Activated naive CD8-positive, alpha-beta T cell treated with anti-CD3 and anti-CD28 coated beads for 36 hours (primary cell): ENCODE data around the gene NUDT19. TPM values are rescaled to one million over a fixed set of nuclear protein-coding genes. Genes with fewer than 3 reads are reported as not detected.

Experiments
- DNase-seq: peaks from one replicate; pipeline ENCODE4 v3.0.0; 2021
- H3K27ac Mint-ChIP-seq: one replicate; pipeline ENCODE4 v1.8.0; 2022; ENCODE audit warnings: mild to moderate bottlenecking, moderate library complexity, mixed read lengths
- H3K27me3 Mint-ChIP-seq: one replicate; pipeline ENCODE4 v1.8.0; 2022; ENCODE audit warnings: mild to moderate bottlenecking, mixed read lengths
- H3K36me3 Mint-ChIP-seq: one replicate; pipeline ENCODE4 v1.8.0; 2021; ENCODE audit warnings: mild to moderate bottlenecking, mixed read lengths
- H3K4me1 Mint-ChIP-seq: one replicate; pipeline ENCODE4 v1.8.0; 2021; ENCODE audit warnings: mixed read lengths
- H3K4me3 Mint-ChIP-seq: one replicate; pipeline ENCODE4 v1.8.0; 2022; ENCODE audit warnings: mild to moderate bottlenecking, moderate library complexity, mixed read lengths
- H3K9me3 Mint-ChIP-seq: one replicate; pipeline ENCODE4 v1.8.0; 2022; ENCODE audit warnings: mixed read lengths
- total RNA-seq, 2 experiments: library from RNA; stranded (reverse); gene quantifications; one replicate each; pipeline ENCODE4 v1.2.3, GENCODE V29; 2021

Gene NUDT19
- total RNA-seq, 2 experiments from 2014 or later: 16.2 to 16.4 TPM

DNA sequence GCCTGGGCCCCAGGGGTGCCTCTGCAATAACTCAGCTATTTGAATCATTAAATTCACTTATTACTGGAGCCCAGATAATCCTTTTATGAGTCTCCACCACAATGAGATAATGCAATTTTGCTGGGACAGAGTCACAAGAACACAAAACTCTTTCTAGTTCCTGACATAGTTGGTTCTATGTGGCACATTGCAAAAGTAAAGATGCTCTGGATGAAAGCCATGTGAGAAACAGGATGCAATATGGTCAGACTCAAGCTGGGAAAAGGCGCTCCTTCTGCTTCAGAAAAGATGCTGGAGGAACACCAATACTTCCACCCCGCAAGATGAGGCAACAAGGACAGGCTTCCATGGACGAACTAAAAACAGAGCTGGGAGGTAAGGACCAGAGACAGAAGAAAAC, 22.3 kb upstream of the NUDT19 start:
- DNase-seq: no peak
- Mint-ChIP-seq H3K36me3 (peaks cover 2% of the 10 kb centered on the region), H3K9me3 (no peaks in the 10 kb centered on the region), H3K27ac (no peak overlapping the region), H3K27me3 (no peaks in the 10 kb centered on the region), H3K4me3 (no peak overlapping the region), H3K4me1 (peaks cover 26% of the 10 kb centered on the region)

DNA sequence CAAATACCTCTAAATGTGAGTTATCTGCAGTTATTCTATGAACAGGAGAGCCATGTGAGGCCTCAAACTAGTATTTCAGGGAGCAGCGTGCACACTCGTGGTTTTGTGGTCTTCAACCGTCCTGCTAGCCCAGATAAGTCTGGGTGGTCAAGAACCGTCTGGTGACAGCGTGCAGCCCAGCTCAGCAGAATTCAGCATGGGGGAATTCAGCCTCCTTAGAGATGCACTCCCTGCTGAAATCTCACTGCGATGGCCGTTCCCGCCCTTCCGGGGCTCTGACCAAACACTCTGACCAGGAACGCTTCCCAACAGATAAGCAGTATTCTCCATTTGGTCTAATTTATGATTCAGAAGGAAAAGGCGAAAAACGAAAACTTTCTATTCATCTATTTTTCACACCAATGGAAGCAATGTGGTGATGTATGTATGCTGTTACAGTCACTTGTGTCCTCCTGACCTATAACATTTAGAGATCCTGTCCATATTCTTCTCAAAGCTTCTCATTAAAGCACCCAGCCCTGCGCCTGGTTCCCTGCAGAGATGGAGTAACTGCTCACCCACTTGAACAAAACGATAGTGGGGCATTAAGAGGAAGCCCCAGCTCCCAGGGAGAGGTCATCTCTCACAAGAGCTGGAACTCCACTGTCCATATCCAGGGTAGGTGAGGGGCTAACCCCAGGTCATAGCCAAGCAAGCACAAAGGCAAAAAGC, 19.6 kb upstream of the NUDT19 start:
- peaks cover 3% of the 10 kb centered on the region for H3K27me3 Mint-ChIP-seq
- H3K27ac Mint-ChIP-seq: no peak overlapping the region
- no peak overlapping the region for H3K4me3 Mint-ChIP-seq
- H3K4me1 Mint-ChIP-seq: peaks cover 26% of the 10 kb centered on the region
- no peaks in the 10 kb centered on the region for H3K9me3 Mint-ChIP-seq
- no peak for DNase-seq
- peaks cover 2% of the 10 kb centered on the region for H3K36me3 Mint-ChIP-seq

DNA sequence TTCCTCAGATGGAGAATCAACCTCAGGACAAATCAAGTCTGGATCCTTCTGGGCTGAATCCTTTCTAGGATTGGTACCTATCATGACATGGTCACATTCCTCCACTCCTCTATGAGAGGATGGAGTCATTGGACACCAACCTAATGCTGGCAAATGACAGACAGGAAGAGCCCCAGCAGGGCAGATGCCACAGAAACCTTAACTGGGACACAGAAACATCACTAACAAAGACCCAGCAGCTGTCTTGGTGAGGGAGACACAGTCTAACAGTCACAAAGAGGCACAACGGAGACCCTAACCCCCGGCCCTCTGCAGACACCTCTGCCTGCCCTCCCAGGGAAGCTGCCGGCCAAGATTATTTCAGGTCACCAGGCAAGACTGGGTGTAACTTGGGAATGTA, 18.8 kb upstream of the NUDT19 start:
- peaks cover 30% of the 10 kb centered on the region for H3K4me1 Mint-ChIP-seq
- H3K27me3 Mint-ChIP-seq: peaks cover 11% of the 10 kb centered on the region
- no peak overlapping the region for H3K27ac Mint-ChIP-seq
- H3K4me3 Mint-ChIP-seq: no peak overlapping the region
- peaks cover 2% of the 10 kb centered on the region for H3K36me3 Mint-ChIP-seq
- DNase-seq: no peak
- no peaks in the 10 kb centered on the region for H3K9me3 Mint-ChIP-seq

DNA sequence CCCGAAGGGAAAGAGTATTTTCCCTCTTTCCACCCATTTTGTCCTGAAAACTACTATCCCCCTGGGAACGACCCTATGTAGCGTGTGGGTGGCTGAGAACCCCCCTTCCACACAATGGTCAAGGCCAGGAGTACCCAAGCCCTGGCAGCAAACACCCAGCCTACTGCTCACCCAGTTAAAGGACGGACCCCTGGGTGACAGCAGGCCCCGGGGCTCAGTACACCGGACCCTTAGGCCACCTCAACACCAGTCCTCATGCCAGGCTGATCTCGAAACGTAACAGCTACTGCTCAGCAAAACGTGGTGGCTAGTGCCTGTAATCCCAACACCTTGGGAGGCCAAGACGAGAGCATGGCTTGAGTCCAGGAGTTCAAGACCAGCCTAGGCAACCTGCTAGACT, 18.0 kb upstream of the NUDT19 start:
- Mint-ChIP-seq H3K36me3 (peaks cover 2% of the 10 kb centered on the region), H3K27me3 (peaks cover 18% of the 10 kb centered on the region), H3K4me1 (peaks cover 30% of the 10 kb centered on the region), H3K27ac (no peak overlapping the region), H3K4me3 (peak overlapping the region; percentile 93), H3K9me3 (no peaks in the 10 kb centered on the region)
- DNase-seq: no peak

DNA sequence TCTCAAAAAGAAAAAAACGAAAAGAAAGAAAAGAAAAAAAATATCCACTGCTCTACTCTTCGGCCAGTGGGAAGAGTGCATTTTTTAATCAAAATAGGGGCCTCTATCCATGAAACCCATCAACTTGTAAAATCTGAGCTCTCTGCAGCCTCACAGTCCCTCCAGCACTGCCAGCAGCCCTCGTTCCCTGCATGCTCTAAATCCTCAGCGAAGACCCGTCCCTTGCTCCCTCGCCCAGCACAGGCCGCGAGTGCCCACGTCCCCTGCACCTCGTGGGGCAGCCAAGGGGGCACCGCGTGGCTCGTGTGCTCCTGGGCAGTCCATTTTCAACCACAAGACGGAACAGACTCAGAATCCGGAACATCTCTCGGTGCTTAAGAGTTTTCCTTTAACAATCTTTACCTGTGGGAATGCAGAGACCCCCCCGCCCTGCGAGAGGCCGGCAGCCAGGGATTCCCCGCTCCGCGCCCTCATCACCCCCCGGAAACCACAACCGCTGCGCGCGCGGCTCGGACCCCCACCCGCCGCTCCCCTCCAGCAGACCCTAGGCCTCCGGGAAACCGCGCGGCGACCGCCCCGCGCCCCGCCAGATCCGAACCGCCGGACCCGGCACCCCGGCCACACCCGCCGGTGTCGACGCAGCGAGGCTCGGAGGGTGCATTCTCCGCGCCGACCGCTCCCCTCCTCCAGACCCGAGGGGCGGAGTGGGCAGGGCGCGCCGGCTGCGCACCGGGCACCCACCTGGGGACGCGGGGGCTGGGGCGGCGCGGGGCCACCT, 17.3 kb upstream of the NUDT19 start:
- DNase-seq: no peak
- Mint-ChIP-seq H3K4me1 (peaks cover 30% of the 10 kb centered on the region), H3K27ac (peak overlapping the region; percentile 81), H3K4me3 (peak overlapping the region; percentile 93), H3K36me3 (peaks cover 2% of the 10 kb centered on the region), H3K27me3 (peaks cover 22% of the 10 kb centered on the region), H3K9me3 (no peaks in the 10 kb centered on the region)

DNA sequence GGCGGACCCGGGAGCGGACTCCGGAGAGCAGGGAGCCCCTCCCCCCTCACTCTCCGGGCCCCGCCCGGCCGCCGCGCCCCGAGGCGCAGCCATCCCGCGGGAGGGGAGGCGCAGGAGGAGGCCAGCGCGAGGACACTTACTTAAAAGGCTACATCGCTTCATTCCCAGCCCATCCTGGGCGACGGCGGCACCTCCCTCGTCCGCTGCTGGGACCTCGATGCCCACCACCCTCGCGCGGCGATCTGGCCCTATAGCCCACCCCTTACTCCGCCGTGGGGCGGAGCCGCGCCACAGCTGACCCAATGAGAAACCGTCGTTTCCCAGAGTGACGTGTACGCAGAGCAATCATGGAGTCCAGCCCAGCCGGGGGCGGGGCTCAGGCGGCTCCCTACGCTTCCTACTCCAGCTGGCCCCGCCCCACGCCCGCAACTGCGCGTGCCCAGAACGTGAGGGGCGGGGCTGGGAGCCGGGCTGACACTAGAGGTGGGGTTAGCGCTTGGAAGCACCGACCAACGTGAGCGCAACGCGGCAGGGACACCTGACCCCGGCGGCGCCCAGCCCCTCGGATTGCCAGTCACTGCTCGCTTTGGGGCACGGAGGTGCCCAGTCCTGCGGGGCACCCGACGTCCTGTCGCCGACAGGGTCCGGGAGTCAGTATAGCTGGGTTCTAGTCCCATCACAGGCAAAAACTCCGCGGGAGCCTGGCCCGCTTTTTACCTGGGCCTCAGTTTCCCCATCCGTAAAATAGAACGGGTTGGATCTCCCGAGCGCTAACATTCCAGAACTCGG, 16.5 kb upstream of the NUDT19 start, which contains the start of gene ANKRD27:
Gene ANKRD27 (minus strand): TSS at position 250 of the 789 bp plus-strand sequence. CDS start 16,165 bp downstream, outside the sequence.
- DNase-seq: peak; percentile 99
- Mint-ChIP-seq H3K27me3 (peaks cover 25% of the 10 kb centered on the region), H3K4me1 (peaks cover 26% of the 10 kb centered on the region), H3K27ac (peak within 1 kb of the TSS; percentile 81), H3K9me3 (no peaks in the 10 kb centered on the region), H3K36me3 (peaks cover 2% of the 10 kb centered on the region), H3K4me3 (peak within 1 kb of the TSS; percentile 93)

DNA sequence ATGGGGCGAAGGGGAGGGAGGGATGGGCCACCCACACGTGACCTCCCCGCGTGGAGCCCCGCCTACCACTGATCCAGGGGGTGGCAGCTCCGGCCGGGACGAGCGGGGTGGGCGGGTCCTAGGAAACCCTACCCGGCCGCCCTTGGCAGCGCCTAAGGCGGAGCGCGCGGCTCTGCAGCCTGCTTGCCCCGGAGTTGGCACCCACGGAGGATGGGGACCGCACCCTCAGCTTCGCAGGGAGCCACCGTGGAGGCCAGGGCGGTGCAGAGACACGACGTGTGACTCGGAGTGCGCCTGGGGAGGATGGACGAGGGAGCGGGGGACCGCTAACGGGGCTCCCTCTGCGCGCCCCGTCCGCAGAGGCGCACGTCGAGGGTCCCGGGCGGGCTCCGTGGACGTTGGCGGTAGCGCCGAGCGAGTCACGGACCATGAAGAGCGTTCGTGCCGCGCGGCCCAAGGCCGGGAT, 15.9 kb upstream of the NUDT19 start, which contains the start of gene RGS9BP:
Gene RGS9BP (plus strand): TSS at position 129 of the 466 bp plus-strand sequence. CDS start 416 bp downstream, outside the sequence.
- peaks cover 2% of the 10 kb centered on the region for H3K36me3 Mint-ChIP-seq
- H3K27ac Mint-ChIP-seq: peak within 1 kb of the TSS; percentile 29

DNA sequence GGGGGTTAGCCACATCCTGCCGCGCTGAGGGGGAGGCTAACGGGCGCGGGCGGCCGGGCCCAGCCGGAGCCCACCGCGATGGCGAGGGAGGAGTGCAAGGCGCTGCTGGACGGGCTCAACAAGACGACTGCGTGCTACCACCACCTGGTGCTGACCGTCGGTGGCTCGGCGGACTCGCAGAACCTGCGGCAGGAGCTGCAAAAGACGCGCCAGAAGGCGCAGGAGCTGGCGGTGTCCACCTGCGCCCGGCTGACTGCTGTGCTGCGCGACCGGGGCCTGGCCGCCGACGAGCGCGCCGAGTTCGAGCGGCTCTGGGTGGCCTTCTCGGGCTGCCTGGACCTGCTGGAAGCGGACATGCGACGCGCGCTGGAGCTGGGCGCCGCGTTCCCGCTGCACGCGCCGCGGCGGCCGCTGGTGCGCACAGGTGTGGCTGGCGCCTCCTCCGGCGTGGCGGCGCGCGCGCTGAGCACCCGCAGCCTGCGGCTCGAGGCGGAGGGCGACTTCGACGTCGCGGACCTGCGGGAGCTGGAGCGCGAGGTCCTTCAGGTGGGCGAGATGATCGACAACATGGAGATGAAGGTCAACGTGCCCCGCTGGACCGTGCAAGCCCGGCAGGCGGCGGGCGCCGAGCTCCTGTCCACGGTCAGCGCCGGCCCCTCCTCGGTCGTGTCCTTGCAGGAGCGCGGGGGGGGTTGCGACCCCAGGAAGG, 15.3 kb upstream of the NUDT19 start:
- H3K4me3 Mint-ChIP-seq: peak overlapping the region; percentile 73
- no peak overlapping the region for H3K27ac Mint-ChIP-seq
- peak; percentile 23 for DNase-seq
- no peaks in the 10 kb centered on the region for H3K9me3 Mint-ChIP-seq
- H3K4me1 Mint-ChIP-seq: peaks cover 23% of the 10 kb centered on the region
- peaks cover 2% of the 10 kb centered on the region for H3K36me3 Mint-ChIP-seq
- H3K27me3 Mint-ChIP-seq: peaks cover 25% of the 10 kb centered on the region

More for the DNA sequence above, 15.9 kb upstream of the NUDT19 start, which contains the start of gene RGS9BP:
- Mint-ChIP-seq H3K9me3 (no peaks in the 10 kb centered on the region), H3K4me3 (peak within 1 kb of the TSS; percentile 73), H3K27me3 (peaks cover 25% of the 10 kb centered on the region), H3K4me1 (peaks cover 23% of the 10 kb centered on the region)
- DNase-seq: peak; percentile 62

DNA sequence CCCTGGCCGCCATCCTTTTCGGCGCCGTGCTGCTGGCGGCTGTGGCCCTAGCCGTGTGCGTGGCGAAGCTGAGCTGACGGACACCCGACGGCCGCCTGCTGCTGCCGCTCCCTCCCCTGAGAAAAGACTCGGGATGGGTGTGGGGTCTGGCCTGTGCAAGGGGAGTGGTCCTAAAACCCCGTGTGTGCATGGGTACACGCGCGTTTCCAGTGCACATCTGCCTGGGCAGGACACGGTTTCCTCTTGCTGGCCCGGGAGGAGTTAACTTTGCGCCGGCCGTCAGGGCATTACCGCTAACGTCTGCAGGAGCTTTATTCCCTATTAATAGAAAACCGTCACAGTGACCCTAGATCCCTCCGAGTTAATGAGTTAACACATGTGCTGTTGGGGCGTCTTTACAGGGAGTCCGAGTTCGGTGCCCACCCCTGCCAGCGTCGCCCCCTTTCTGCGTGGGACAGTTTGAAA, 14.7 kb upstream of the NUDT19 start:
- no peak for DNase-seq
- no peak overlapping the region for H3K4me3 Mint-ChIP-seq
- peaks cover 25% of the 10 kb centered on the region for H3K27me3 Mint-ChIP-seq
- H3K27ac Mint-ChIP-seq: no peak overlapping the region
- peaks cover 20% of the 10 kb centered on the region for H3K4me1 Mint-ChIP-seq
- peaks cover 2% of the 10 kb centered on the region for H3K36me3 Mint-ChIP-seq
- no peaks in the 10 kb centered on the region for H3K9me3 Mint-ChIP-seq

DNA sequence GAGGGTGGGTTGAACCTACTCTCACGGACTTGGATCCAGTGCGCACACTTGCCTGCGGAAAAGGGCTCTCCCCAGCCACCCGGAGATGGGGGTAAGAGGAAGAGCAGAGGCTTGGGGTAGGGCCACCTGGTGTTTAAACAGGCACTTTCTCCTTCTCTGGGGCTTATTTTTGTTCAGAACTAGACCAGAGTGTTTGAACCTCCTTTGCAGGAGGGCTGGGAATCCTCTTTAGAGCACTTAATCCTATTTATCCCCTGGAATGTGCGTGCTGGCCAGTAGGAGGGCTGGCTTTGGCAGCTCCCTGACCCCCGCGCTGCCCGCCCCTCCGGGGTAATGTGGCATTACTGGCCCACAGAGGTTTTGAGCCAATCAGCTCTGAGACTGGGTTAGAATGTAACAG, 14.0 kb upstream of the NUDT19 start:
- DNase-seq: no peak
- Mint-ChIP-seq H3K9me3 (no peaks in the 10 kb centered on the region), H3K27me3 (peaks cover 28% of the 10 kb centered on the region), H3K4me1 (peaks cover 16% of the 10 kb centered on the region), H3K36me3 (peaks cover 2% of the 10 kb centered on the region), H3K27ac (no peak overlapping the region), H3K4me3 (no peak overlapping the region)

DNA sequence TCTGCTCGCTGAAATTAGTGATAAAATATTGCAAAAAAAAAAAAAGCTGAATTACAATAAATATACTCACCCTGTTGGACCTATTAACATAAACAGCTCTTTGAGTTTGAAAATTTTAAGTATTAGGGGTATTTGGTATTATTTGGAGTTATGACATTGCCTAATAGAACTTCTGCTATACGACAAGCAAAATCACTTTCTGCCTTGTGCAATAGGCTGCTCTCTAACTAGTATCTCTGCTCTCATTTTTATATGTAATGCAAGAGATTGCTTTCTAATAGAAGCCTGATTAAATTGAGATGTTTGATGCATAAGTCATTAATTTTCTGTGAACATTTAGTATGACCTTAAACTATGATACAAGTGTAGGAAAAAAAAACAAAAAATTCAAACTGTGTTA, 10.6 kb upstream of the NUDT19 start:
- H3K4me3 Mint-ChIP-seq: no peak overlapping the region
- no peak for DNase-seq
- no peak overlapping the region for H3K27ac Mint-ChIP-seq
- peaks cover 3% of the 10 kb centered on the region for H3K4me1 Mint-ChIP-seq
- H3K27me3 Mint-ChIP-seq: peaks cover 28% of the 10 kb centered on the region
- H3K9me3 Mint-ChIP-seq: no peaks in the 10 kb centered on the region
- peaks cover 3% of the 10 kb centered on the region for H3K36me3 Mint-ChIP-seq

DNA sequence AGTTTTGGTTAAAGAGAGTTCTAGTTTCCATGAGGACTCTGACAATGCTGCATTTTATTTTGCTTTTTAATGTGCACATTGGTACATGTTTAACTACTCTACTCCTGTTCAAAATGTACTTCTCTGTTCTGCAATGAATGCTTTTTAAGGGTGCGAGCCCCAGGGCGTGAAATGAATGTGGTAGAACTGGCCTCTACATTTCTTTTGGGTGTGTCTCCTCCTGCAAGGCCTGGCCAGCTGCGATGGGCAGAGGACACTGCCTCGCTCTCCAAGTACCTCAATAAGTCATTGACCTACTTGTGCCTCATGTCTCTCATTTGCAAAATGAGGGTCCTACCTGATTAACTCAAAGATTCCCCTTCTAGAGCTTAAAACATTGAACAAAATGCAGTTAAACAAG, 9.3 kb upstream of the NUDT19 start:
- no peak for DNase-seq
- no peaks in the 10 kb centered on the region for H3K9me3 Mint-ChIP-seq
- H3K36me3 Mint-ChIP-seq: peaks cover 6% of the 10 kb centered on the region
- no peak overlapping the region for H3K27ac Mint-ChIP-seq
- H3K4me3 Mint-ChIP-seq: no peak overlapping the region
- H3K27me3 Mint-ChIP-seq: peaks cover 23% of the 10 kb centered on the region
- H3K4me1 Mint-ChIP-seq: peaks cover 2% of the 10 kb centered on the region

DNA sequence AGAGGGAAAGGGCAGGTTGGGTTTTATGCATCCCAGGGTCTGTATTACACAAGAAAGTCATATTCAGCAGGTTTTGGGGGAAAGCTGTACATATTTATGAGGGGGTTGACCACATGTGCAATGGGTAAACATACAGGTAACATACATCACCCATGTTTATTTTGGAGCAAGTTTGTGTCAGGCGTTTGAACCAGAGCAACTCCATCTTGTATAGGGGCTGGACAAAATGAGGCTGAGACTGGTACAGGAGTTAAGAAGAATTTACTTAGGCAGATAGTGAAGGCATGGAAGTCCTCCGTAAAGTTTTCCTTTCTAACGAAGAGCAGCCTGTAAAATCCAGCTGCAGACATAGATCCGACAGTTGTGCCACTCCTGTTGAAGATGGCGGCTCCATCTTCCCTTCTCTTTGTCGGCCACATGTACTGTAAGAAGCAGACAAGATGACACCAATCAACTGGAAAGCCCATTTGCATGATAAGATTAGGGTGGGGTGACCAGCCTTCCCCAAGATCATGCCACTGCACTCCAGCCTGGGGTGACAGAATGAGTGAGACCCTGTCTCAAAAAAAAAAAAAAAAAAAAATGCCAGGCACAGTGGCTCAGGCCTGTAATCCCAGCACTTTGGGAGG, 4.7 kb upstream of the NUDT19 start:
- no peak overlapping the region for H3K27ac Mint-ChIP-seq

DNA sequence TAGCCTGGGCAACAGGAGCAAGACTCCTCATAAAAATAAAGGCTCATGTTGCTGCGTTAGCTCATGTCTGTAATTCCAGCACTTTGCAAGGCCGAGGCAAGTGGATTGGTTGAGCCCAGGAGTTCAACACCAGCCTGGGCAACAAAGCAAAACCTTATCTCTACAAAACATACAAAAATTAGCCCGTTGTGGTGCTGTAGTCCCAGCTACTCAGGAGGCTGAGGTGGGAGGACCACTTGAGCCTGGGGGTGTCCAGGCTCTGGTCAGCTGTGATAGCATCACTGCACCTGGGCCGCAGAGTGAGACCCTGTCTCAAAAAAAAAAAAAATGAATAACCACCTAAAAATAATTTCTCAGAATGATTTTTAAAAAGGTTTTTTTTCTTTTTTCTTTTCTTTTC, 3.9 kb upstream of the NUDT19 start:
- Mint-ChIP-seq H3K9me3 (peaks cover 1% of the 10 kb centered on the region), H3K27me3 (no peaks in the 10 kb centered on the region), H3K27ac (no peak overlapping the region), H3K4me3 (no peak overlapping the region), H3K36me3 (peaks cover 21% of the 10 kb centered on the region), H3K4me1 (peaks cover 13% of the 10 kb centered on the region)
- no peak for DNase-seq

More for the DNA sequence above, 4.7 kb upstream of the NUDT19 start:
- DNase-seq: no peak
- Mint-ChIP-seq H3K4me1 (peaks cover 13% of the 10 kb centered on the region), H3K4me3 (no peak overlapping the region), H3K9me3 (peaks cover 1% of the 10 kb centered on the region), H3K36me3 (peaks cover 21% of the 10 kb centered on the region), H3K27me3 (peaks cover 4% of the 10 kb centered on the region)
